Body of pancreas (tissue), 4 donors: Measurements from ENCODE around the gene KRT72.

Experiments used
- CTCF ChIP-seq, 7 experiments: fragments of 450-650 bp in 4 of 7; fragments of 200-600 bp in 3 of 7; sonication (generic) in 3 of 7; IDR thresholded peaks; one replicate each; pipeline ENCODE4 v1.5.1; 2016 to 2019; ENCODE audit warnings: antibody characterized with exemption in 7 of 7
- POLR2A ChIP-seq, 3 donors: fragments of 450-650 bp; IDR thresholded peaks; one replicate each; pipeline ENCODE4 v1.6.1; 2016; ENCODE audit warnings: antibody characterized with exemption in 3 of 3, mild to moderate bottlenecking in 2 of 3

DNA sequence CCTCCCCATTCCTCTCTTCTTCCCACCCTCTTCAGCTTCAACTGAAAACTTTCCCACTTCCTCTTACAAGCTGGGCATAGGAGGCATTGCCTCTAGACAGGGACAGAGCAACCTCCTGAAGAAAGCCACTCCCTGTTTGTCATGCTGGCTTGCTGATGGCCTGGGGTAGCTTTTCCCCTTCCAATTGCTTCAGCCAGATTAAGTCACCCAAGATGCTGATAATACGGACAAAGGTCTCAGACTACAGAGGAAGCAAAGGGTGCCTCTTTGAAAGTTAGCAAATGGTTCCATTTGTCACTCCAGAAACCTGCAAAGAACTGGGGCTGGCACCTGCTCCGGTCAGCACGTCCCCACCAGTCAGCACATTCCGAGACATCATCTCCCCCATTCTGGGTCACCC is 44.7 kb upstream of the KRT72 start:
- TF ChIP-seq CTCF (IDR thresholded peaks at IDR 0.05) (no peak), POLR2A (IDR thresholded peaks at IDR 0.05) (no peak)
